Pons (tissue), 1 donor: ENCODE results near the gene DDAH1.

ENCODE experiments used
- DNase-seq: peaks from one replicate; pipeline ENCODE4 v3.0.0-alpha.2; 2016; ENCODE audit warnings: low spot score

DDAH1 gene

GRCh38 chr1:85274969-85275453 lies 189.9 kb downstream of the DDAH1 start:
- DNase-seq, result no peak

GRCh38 chr1:85273397-85273796 lies 191.6 kb downstream of the DDAH1 start:
- DNase-seq, result no peak

- no peak for DNase-seq
Measured at GRCh38 chr1:85268801-85269585, 196.0 kb downstream of the DDAH1 start.
